GM23338 (cell line): Measurements from ENCODE around the gene TEPSIN. TPM values are rescaled to one million over a fixed set of nuclear protein-coding genes. Genes with fewer than 3 reads are reported as not detected.

Experiments used
- ATAC-seq: fragments of 200-7000 bp; cut with Tn5 transposase; 3 replicates; pipeline ENCODE4 v1.9.1; 2020
- DNase-seq: peaks from one replicate; pipeline ENCODE4 v3.0.0-alpha.2; 2015; ENCODE audit warnings: low spot score
- H2AFZ ChIP-seq: fragments of 200-600 bp; sonication (generic); 2 replicates; pipeline ENCODE4 v1.8.0; 2016; ENCODE audit warnings: antibody characterized with exemption, mild to moderate bottlenecking, moderate library complexity
- H3F3A ChIP-seq: fragments of 200-600 bp; sonication (generic); replicated peaks from 2 replicates; pipeline ENCODE4 v1.8.0; 2017; ENCODE audit warnings: antibody characterized with exemption, mixed run types, low read depth
- H3K27ac ChIP-seq: fragments of 200-600 bp; sonication (generic); 2 replicates; pipeline ENCODE4 v1.6.1; 2016; ENCODE audit warnings: low read depth
- H3K27me3 ChIP-seq: fragments of 200-600 bp; sonication (generic); 2 replicates; pipeline ENCODE4 v1.8.0; 2016; ENCODE audit warnings: mild to moderate bottlenecking, mixed run types, moderate library complexity; ENCODE audit not compliant: insufficient read depth
- H3K36me3 ChIP-seq: fragments of 200-600 bp; sonication (generic); 2 replicates; pipeline ENCODE4 v1.8.0; 2016; ENCODE audit warnings: mild to moderate bottlenecking; ENCODE audit not compliant: insufficient read depth
- H3K4me1 ChIP-seq: fragments of 200-600 bp; sonication (generic); 2 replicates; pipeline ENCODE4 v1.8.0; 2016; ENCODE audit warnings: mild to moderate bottlenecking, moderate library complexity; ENCODE audit not compliant: insufficient read depth
- H3K4me2 ChIP-seq: fragments of 200-600 bp; sonication (generic); 2 replicates; pipeline ENCODE4 v1.7.1; 2017; ENCODE audit warnings: mixed run types
- H3K4me3 ChIP-seq: fragments of 200-600 bp; sonication (generic); 2 replicates; pipeline ENCODE4 v1.6.1; 2016; ENCODE audit warnings: mixed run types
- H3K79me2 ChIP-seq: fragments of 200-600 bp; sonication (generic); replicated peaks from 2 replicates; pipeline ENCODE4 v1.8.0; 2017; ENCODE audit warnings: mild to moderate bottlenecking; ENCODE audit not compliant: insufficient read depth
- H3K9me2 ChIP-seq: fragments of 200-600 bp; sonication (generic); 2 replicates; pipeline ENCODE4 v1.8.0; 2017; ENCODE audit not compliant: insufficient read depth
- H4K20me1 ChIP-seq: fragments of 200-600 bp; sonication (generic); replicated peaks from 2 replicates; pipeline ENCODE4 v1.8.0; 2017; ENCODE audit warnings: mild to moderate bottlenecking; ENCODE audit not compliant: insufficient read depth
- H3K27ac Mint-ChIP-seq: 2 replicates; pipeline ENCODE4 v1.8.0; 2020; ENCODE audit warnings: inconsistent platforms, mild to moderate bottlenecking, moderate library complexity, mixed read lengths
- H3K27me3 Mint-ChIP-seq: 3 replicates; pipeline ENCODE4 v1.8.0; 2022; ENCODE audit warnings: low read depth, mild to moderate bottlenecking, moderate library complexity, mixed read lengths, inconsistent platforms; ENCODE audit not compliant: insufficient read depth, poor library complexity
- H3K36me3 Mint-ChIP-seq: 3 replicates; pipeline ENCODE4 v1.8.0; 2021; ENCODE audit warnings: low read depth, mild to moderate bottlenecking, inconsistent platforms, moderate library complexity, mixed read lengths
- H3K4me1 Mint-ChIP-seq: 3 replicates; pipeline ENCODE4 v1.8.0; 2020; ENCODE audit warnings: mild to moderate bottlenecking, inconsistent platforms, mixed read lengths
- H3K4me3 Mint-ChIP-seq: 3 replicates; pipeline ENCODE4 v1.8.0; 2021; ENCODE audit warnings: moderate library complexity, mild to moderate bottlenecking, inconsistent platforms, mixed read lengths
- H3K9me3 Mint-ChIP-seq: 3 replicates; pipeline ENCODE4 v1.8.0; 2020; ENCODE audit warnings: moderate library complexity, mild to moderate bottlenecking, inconsistent platforms, mixed read lengths
- CREB1 ChIP-seq: fragments of 250-450 bp; sonication (Bioruptor Pico); IDR thresholded peaks from 2 replicates; pipeline ENCODE4 v1.5.0; 2020; ENCODE audit warnings: low read depth, mild to moderate bottlenecking, moderate library complexity
- CTCF ChIP-seq, 2 experiments: fragments of 200-600 bp in 1 of 2; sonication (generic) in 1 of 2; conservative IDR thresholded peaks; 2 replicates each; pipeline versions ENCODE4 v1.5.1 to v1.6.1; 2016 to 2017; ENCODE audit warnings: antibody characterized with exemption in 2 of 2, low read depth in 2 of 2, mild to moderate bottlenecking in 2 of 2, moderate library complexity in 1 of 2
- ETS1 ChIP-seq: IDR thresholded peaks from 2 replicates; pipeline ENCODE4 v1.6.1; 2016; ENCODE audit warnings: antibody characterized with exemption
- EZH2 ChIP-seq: fragments of 200-600 bp; sonication (generic); IDR thresholded peaks from one replicate; pipeline ENCODE4 v1.8.0; 2017; ENCODE audit warnings: antibody characterized with exemption, mild to moderate bottlenecking, low read depth; ENCODE audit not compliant: unreplicated experiment
- EZH2phosphoT487 ChIP-seq: fragments of 200-600 bp; sonication (generic); IDR thresholded peaks from one replicate; pipeline ENCODE4 v1.8.1; 2018; ENCODE audit warnings: antibody characterized with exemption; ENCODE audit not compliant: unreplicated experiment
- JUNB ChIP-seq: IDR thresholded peaks from one replicate; pipeline ENCODE4 v1.6.1; 2016; ENCODE audit warnings: antibody characterized with exemption; ENCODE audit not compliant: unreplicated experiment
- NANOG ChIP-seq: IDR thresholded peaks from 2 replicates; pipeline ENCODE4 v1.6.1; 2016; ENCODE audit warnings: antibody characterized with exemption, borderline replicate concordance
- POLR2AphosphoS5 ChIP-seq: IDR thresholded peaks from 2 replicates; pipeline ENCODE4 v1.6.1; 2016; ENCODE audit warnings: antibody characterized with exemption, low read depth
- REST ChIP-seq: IDR thresholded peaks from one replicate; pipeline ENCODE4 v1.6.1; 2018; ENCODE audit warnings: antibody characterized with exemption; ENCODE audit not compliant: unreplicated experiment
- STAT1 ChIP-seq: IDR thresholded peaks from one replicate; pipeline ENCODE4 v1.6.1; 2016; ENCODE audit warnings: antibody characterized with exemption; ENCODE audit not compliant: unreplicated experiment
- ZNF114 ChIP-seq: fragments of 250-450 bp; sonication (Bioruptor Pico); IDR thresholded peaks from 2 replicates; pipeline ENCODE4 v1.5.0; 2020; ENCODE audit warnings: mild to moderate bottlenecking, moderate library complexity
- ZNF331 ChIP-seq: fragments of 250-450 bp; sonication (Bioruptor Pico); IDR thresholded peaks from 2 replicates; pipeline ENCODE4 v1.5.0; 2020; ENCODE audit warnings: low read depth, mild to moderate bottlenecking, moderate library complexity
- ZNF462 ChIP-seq: fragments of 250-450 bp; sonication (Bioruptor Pico); IDR thresholded peaks from 2 replicates; pipeline ENCODE4 v1.5.0; 2020; ENCODE audit warnings: mild to moderate bottlenecking, moderate library complexity
- polyA plus RNA-seq: library from polyadenylated mRNA; unstranded; fragments of >200 nt; fragmentation: Nextera tagmentation; extraction: Ambion mirVana; gene quantifications from 2 replicates; pipeline ENCODE4 v1.2.1, GENCODE V29; 2016
- total RNA-seq: library from RNA; depleted of rRNA; stranded (reverse); fragments of >200 nt; shearing (Covaris generic); gene quantifications from 2 replicates; pipeline ENCODE4 v1.2.3, GENCODE V29; 2014

The TEPSIN gene
- total and polyA plus RNA-seq, 2 experiments from 2014 or later = 4.4 to 25.3 TPM

- H3K36me3 Mint-ChIP-seq = peaks cover 25% of the 10 kb centered on the region
- H3K9me3 Mint-ChIP-seq = no peaks in the 10 kb centered on the region
- Histone ChIP-seq H3F3A (no peaks in the 10 kb centered on the region), H3K4me3 (no peak overlapping the region), H3K9me2 (no peaks in the 10 kb centered on the region), H3K27ac (no peak overlapping the region), H2AFZ (no peak overlapping the region), H4K20me1 (no peaks in the 10 kb centered on the region; the same call in none of the 2 replicates), H3K36me3 (no peaks in the 10 kb centered on the region), H3K4me2 (no peak overlapping the region), H3K79me2 (no peaks in the 10 kb centered on the region), H3K4me1 (no peaks in the 10 kb centered on the region), H3K27me3 (no peaks in the 10 kb centered on the region)
- no peaks in the 10 kb centered on the region for H3K4me1 Mint-ChIP-seq
- H3K27ac Mint-ChIP-seq = no peak overlapping the region
- no peak for TF ChIP-seq CREB1 (CRISPR knock-in tag)
- TF ChIP-seq EZH2 = no peak
- no peak for TF ChIP-seq POLR2AphosphoS5
- no peak for TF ChIP-seq EZH2phosphoT487
- no peak for TF ChIP-seq CTCF (conservative IDR thresholded peaks at IDR 0.05; ENCODE audit: low read depth in 2 of 2)
- no peak for TF ChIP-seq ZNF331
- no peak for TF ChIP-seq NANOG
- TF ChIP-seq JUNB = no peak
- TF ChIP-seq ZNF462 = no peak
- TF ChIP-seq ZNF114 (CRISPR knock-in tag) = no peak
- TF ChIP-seq ETS1 = no peak
- no peak for TF ChIP-seq REST
- TF ChIP-seq STAT1 = no peak
- no peak for ATAC-seq
- no peak for DNase-seq
- no peak overlapping the region for H3K4me3 Mint-ChIP-seq
- H3K27me3 Mint-ChIP-seq = peaks cover 1% of the 10 kb centered on the region
Observed at GRCh38 chr17:81270279-81270678, 31.4 kb upstream of the TEPSIN start.
